Glomerular endothelial cell (primary cell): ENCODE measurements around the gene CENPM. TPM values are rescaled to one million over a fixed set of nuclear protein-coding genes. Genes with fewer than 3 reads are reported as not detected.

Source experiments
- DNase-seq: peaks from one replicate; pipeline ENCODE4 v3.0.0-alpha.2; 2011; ENCODE audit warnings: low read depth, low spot score; ENCODE audit errors: extremely low read depth
- total RNA-seq: library from RNA; depleted of rRNA; stranded (reverse); fragments of >200 nt; gene quantifications from 2 replicates; pipeline ENCODE4 v1.2.3, GENCODE V29; 2015

The CENPM gene
- total RNA-seq, 1 donor from 2014 or later: 10.4 TPM

DNA sequence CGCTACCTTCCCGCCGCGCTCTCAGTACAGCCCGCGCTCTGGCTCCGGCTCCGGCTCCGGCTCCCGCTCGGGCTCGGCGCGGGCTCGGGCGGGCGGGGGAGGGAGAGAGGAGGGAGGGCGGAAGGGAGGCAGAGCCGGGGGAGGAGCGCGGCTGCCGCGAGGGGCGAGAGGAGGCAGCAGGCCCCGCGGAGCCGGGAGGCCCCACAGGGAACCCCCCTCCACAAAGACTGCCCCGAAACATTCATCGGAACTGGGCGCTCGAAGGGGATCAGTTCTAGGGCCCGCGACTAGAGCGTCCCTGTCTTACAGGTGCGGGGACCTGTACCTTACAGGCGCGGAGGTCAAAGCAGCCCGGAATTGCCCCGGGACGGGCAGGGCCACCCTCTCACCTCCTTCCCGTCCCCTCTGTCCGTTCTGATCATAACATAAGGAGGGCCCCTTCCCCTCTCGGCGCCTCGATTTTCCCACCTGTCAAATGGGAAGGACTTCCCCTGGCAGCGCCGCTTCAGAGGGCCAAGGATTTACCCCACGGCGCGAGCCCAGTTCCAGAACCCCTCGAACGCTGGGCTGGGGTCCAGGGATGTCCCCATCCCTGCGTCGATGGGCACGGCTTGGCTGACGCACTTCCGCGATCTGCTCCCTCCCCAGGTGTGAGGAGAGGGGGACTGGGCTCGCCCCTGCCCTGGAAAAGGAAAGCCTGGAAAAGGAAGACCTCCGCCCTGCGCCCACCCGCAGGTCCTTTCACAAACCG is 31.7 kb downstream of the CENPM start, which contains the start of gene SHISA8:
Gene SHISA8, minus strand, starts transcription at position 40 of the 751 bp plus-strand sequence. CDS start 407 bp downstream, outside the sequence.
- no peak for DNase-seq

DNA sequence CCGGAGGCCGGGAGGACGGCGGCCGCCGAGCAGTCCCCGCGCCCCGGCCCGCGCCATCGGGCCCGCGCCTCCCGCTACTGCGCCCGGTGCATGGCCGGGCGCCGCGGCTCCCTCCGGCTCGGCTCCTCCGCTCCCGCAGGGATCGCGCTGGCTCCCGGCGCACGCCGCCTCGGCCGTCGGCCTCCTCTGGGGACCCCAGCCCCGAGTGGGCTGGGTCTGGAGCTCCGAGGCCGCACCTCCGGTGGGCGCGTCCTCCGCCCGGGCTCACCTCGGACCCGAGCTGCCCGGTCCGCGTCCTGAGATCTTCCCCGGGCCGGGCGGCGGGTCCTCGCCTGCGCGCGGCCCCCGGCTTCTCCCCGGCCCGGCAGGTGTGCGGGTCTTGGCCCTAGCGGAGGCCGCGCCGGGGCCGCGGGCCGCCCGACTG is 32.3 kb downstream of the CENPM start:
- no peak for DNase-seq

DNA sequence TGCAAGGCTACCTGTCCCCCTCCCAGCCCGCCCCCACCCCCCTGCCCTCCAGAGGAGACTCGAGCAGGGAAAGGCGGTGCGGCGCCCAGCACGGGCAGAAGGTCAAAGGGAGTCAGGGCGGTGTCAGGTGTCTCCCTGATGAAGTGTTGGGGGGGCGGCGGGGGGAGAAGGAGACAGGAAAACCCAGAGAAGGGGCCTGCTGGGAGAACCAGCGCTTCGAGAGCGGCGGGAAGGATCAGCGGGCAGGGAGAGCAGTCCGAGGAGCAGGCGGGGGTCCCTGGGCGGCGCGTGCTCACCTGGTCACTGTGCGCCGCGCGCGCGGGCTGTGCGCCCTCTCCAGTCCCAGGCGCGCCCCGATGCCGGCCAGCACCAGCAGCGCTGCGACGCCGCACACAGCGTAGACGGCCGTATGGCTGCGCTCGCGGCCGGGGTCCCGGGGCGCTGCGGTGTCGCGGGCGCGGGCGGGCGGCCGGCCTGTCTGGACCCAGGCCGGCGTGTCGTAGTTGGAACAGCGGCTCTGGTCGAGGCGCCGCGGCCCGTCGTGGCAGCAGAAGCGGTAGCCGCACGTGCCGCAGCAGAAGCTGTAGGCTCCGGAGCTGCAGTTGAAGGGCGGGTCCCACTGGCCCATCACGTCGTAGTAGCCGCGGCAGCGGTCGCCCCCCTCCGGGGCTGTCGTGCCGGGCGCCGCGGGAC is 33.0 kb downstream of the CENPM start:
- DNase-seq: no peak

DNA sequence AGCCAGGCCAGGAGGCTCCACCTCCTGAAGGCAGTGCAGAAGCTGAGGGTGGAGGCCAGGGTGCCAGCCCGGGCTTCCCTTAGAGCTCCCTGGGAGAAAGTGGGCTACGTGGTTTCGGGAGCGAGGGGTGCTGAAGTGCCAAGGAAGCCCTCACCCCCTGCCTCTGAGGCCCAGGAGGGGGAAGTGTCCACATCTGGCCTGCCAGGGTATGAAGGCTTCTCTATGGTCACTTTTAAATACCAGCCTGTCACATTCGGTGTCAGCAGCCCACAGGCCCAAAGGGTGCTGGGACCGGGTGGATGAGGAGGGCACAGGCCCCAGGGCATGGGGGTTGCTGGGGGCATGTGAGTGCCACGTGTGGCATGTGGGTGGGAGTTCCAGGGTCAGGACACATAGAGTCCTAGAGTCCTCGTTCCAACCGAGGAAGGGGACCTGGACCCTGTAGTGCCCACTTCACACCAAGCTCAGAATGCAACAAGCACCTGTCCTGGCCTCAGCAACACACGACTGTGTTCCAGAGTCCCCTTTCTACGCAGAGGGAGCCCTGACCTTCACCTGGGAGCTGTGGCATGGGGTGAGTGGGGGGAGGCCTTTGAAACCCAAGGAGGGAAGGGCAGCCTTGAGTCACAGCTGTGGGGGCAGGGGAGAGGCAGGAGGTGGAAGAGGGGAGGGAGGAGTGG is 33.8 kb downstream of the CENPM start:
- DNase-seq: no peak

DNA sequence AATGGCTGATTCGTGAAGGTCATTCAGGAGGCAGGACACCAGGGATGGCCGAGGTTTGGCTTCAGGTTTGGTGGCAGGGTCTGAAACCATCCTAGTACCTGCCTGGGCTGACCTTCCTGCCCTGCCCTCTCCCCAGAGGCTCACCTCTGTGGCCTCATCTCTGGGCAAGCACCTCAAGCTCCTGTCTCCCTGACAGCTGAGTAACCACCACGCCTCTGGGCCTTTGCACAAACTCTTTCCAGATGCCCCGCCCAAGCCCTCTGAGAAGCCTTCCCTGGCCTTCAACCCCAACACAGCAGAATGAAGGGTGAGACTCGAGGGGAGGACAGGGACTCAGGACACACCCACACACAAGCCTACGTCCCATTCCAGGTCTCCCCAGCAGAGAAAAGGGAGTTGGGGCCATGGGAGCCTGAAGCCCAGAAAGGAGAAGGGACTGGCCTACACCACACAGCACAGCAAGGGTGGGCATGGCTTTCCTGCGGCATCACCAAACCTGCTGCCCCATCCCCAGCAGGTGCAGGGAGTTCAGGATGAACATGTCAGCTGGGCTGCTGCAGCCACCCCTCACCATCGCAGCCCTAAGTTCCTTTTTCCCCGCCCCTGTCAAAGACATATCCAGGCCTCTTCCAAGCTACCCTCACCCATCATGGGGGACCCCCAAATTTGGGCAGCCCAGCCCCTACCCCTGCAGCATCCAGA is 34.5 kb downstream of the CENPM start:
- DNase-seq: no peak

DNA sequence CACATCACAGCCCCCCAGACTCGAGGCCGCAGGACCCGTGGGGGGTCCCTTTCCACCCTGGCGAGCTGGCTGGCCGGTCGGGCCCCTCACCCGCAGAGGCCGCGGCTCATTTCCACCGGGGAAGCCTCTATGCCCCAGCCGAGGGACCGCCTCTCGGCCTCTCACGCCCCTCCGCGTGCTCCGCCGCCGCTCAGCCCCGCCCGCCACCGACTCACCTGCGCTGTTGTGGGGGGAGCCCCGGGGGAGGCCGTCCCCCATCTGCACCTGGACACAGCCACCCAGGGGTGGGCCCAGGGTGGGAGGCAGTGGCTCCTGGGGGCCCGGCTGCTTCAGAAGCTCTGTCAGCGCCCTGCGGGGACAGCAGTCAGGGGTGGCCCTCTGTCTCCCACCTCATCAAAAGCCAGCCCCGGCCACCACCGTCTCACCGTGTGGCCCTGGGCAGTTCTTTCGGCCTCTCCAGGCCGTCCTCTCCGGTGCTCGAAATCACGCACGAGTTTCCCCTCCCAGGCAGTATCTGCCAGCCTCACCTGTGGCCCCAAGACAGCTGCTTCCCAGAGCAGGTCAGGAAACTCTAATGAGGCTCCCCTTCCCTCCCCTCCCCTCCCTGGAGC is 35.8 kb downstream of the CENPM start:
- DNase-seq: no peak

DNA sequence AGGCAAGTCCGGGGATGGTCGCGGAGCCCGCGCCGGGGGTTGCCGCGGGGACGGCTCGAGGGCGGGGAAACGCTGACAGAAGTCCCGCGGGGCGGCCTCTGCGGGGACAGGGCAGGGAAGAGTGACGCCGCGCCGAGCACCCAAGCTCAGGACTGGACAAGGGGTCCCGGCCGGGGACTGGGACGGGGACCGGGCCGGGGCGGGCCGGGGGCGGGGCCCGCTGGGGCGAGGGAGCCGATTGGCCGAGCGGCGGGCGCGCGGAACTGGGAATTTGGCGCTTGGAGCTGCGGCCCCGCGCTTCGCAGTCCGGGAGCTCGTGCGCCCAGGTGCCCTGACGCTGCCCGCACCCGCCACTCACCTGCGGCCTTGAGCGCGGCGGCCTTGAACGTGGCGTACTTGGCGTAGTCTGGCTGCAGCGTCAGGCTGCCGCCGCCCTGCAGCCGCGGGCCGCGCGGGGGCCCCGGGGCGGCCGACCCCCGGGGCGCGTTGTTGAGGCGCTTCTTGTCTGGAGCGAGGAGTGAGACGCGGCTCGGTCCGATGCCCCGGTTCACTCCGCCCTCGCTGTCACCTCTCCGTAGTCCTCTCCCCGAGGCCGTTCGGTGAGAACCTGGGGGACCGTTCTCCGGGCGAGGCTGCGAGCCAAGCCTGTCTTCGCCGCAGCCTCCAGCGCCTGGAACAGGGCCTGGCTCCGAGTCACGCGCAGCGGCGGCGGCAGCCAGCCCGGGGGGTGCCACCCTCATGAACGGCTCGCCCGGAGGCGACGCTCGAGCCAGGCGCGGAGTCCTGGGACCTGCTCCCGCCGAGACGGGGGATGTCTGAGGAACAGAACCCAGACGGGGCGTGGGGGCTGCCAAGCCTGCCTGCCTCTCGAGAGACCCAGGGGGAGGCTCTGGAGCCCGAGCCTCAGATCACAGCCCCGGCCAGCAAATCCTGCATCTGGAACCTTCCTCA is 36.6 kb downstream of the CENPM start:
- no peak for DNase-seq

DNA sequence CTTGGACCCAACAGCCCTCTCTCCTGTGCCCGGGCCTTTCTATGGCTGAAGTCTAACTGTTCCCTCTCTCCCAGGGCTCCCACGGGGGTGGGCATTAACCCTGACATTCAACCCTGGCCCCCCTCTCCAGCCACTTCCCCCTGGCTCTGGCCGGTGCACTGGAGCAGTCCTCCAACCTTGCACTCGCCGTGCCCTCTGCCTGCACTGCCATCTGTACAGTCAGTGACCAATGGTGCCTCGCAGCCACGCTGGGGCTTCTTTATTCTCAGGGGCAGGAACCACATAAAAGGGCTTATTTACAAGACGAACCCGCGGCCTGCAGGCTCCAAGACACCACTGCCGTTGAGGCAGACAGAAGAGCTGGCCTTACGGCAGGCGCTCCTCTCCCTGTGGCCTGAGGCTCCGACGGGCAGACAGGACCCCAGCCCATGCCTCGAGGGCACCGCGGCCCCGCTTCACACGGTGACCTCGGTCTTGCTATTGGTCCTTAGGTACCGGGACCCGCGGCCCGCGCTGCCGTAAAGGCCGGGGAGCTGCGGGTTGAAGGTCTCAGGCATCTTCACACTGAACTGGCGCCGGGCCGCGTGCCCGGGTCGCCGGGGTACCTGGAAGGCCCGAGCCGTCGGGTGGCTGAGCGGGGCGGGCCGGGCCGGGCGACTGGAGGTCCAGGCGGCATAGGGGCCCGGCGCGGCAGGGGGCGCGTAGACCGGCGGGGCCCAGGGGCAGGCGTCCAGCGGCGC is 37.5 kb downstream of the CENPM start:
- no peak for DNase-seq

DNA sequence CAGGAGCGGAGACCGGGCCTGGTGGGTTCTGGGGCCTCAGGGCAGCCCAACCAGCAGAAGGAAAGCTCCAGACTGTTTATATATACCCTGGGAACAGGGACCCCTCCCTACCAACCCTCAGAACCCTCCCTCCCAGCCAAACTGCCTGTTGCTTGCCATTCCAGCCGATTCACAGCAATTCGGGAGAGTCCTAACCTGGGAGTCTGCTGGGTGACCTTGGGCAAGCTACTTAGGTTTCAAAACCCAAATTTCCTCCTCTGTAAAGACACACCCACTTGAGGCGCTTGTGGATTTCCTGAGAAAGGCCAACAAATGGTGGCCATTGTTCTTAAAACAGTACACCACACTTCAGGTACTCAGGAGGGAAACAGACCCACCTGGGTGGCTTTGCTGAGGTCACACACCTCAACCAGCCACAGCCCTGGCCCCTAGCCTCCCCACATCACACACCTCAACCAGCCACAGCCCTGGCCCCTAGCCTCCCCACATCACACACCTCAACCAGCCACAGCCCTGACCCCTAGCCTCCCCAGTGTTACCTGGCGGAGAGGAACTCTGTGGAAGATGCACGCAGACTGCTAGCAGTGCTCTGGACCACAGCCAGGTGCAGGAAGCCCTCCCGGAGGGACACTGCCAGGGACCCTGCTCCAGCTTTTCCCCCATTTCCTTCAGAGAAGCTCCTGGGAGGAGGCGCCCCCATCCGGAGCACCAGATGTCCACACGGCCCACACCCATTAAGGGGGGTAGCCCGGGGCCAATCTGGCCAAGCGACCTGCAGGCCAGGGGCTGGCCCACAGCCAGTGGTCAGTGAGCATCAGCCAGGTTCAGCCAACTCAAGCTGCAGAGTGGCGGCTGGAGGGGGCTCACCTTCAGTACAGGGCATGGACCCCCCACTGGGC is 38.3 kb downstream of the CENPM start:
- no peak for DNase-seq

DNA sequence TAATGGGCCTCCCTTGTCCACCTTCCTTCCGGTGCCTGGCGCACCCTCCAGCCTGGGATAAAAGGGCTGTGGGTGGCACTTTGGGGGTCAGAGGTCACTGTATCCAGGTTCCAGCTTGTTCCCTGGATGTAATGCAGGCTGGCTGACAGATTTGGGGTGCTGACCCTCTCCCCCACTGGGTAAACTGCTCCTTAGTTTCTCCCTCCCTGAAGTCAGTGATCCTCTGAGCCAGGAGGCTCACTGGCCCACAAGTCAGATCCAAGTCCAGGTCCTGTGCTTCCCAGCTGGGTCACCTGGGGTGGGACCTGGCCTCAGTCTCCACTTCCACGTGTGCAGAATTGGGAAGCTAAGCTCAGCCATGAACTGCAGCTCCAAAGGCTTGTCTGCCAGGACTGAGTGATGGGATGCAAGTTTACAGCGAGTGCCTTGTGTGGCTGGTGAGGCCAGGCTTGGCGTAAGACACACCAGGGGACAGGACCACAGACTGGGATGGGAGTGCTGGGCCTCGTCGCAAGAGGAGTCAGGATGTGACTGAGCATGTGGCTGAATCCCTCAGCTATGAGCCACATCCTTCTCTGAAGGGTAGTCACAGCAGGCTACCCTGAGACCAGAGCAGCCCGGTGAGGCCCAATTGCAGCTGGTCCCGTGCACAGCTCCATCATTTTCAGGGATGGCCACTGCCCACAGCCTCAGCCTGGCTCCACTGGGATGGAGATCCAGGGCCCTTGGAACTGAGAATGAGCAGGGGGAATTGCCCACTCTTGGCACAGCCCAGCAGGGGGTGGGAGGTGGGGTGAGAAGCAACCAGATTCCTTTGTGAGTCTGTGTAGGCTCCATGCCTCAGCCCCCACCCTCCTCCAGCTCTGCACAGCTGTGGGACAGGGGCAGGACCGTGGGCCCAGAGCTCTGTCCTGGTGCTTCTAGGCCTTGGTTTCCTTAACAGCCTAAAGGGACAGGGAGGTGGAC is 39.2 kb downstream of the CENPM start:
- DNase-seq: no peak

DNA sequence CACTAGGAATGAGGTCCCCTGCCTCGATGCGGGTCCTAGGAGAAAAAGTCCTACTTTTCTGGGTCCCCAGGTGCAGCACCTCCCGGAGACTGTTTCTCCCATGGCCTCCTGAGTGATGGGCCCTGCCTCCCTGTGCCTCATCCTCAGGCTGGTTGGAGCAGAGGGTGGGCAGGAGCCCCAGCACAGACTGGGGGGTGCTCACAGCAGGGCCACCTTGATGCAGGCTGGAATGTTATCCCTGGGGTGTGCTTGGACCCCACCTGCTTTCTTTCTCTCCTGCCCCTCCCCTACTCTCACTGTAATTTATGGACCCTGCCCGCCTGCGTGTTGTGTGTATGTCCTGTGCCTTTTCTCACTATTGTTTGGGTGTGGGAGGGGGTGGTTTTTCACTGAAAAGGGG is 40.1 kb downstream of the CENPM start:
- no peak for DNase-seq

DNA sequence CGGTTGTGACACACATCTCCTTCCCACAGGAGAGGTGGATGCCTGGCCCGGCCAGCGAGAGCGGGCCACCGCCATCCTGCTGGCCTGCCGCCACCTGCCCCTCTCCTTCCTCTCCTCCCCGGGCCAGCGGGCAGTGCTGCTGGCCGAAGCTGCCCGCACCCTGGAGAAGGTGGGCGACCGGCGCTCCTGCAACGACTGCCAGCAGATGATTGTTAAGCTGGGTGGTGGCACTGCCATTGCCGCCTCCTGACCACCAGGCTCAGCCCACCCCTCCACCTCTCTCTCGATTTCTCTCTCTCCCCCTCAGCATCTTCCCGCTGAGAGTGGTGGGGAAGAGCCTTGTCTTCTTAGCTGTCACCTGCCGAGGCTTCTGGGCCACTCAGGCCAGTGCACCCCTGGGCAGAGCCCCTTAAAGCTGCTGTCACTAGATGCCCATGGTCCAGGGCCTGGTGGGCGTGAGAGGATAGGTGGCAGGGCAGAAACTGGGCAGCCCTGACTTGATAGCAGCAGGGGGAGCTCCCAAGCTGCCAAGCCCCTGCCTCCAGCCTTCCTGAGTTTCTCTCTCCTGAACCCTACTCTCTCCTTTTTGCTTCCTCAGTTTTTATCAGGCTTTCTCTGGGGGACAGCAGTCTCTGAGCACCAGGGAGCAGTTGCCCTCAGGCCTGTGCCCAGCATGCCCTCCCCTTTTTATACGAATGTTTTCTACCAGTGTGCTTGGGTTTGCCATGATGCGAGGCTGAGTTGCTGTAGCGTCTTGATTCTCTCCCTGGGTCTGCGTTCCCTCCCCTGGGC is 41.3 kb downstream of the CENPM start:
- DNase-seq: no peak

DNA sequence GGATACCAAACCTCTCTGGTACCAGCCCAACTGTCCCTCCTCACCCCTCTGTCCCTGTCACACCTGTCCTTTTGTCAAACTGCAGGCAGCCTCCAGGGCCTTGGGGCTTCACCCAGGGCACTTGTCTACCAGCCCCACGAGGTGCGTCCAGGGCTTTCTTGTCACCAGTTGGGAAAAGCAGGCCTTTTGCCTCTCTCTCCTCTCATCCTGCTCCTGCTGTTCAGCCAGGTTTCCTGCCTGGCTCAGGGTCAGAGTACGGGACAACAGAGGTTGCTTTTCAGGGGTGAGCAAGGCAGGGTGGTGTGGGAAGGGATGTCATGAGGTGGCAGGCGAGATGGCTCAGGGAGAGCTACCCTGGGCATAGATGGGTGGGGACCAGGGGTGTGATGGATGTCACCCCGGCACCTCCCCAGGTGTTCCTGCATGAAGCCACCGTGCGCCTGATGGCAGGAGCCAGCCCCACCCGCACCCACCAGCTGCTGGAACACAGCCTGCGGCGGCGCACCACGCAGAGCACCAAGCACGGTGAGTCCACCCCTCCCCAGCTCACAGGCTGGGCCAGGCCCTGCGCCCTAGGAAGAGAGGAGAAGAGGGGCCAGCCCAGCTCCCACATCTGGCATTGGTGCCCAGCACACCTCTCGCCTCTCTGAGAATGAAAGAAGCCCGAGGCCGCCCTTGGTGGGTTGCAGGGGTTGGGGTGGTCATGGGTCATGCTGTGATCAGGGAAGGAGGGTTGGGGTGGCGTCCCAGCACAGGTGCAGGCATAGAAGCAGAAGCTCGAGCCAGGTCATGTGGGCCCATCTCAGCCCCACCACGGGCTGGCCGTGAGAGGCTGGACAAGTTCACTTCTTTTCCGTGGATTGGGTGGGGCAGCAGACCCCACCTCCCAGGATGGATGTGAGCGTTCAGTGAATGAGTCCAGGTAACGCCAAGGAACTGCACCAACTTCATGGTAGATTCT is 42.2 kb downstream of the CENPM start:
- DNase-seq: no peak

DNA sequence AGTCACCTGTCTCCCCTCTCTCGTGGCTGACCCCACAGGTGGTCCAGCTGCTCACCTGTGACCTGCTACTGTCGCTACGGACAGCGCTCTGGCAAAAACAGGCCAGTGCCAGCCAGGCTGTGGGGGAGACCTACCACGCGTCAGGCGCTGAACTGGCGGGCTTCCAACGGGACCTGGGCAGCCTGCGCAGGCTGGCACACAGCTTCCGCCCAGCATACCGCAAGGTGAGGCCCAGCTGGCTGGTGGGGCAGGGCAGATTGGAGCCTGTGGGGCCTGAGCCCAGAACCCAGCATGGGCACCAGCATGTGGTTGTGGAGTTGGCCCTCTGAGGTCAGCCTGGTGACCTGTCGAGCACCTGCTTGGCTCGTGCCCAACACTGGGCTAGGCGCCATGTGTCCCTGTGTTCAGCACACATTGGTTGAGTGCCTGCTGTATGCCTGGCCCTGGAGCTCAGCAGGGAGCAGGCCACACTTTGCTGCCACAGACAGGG is 44.0 kb downstream of the CENPM start:
- no peak for DNase-seq

DNA sequence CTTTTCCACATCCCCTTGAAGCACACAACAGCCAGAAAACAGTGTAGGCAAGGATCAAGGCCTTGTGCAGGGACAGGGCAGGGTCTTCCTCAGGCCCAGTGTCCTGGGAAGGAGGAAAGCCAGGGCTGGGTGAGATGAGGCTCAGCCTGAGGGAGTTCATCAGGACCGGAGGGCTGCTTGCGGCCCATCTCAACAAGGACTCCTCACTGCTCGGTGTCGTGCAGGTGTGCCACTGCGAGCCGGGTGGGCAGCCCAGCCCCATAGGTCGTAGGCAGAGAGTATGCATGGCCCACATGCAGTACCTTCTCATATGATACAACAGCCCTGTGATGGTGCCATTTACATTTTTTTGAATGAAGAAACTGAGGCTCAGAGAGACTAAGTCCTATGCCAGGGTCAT is 44.9 kb downstream of the CENPM start:
- DNase-seq: no peak
